HG03196 (cell line): ENCODE results near the gene AQP3.
"Not testable (repeated sequence)": the region's sequence is repeated elsewhere in the genome, so short reads cannot be mapped to it uniquely, and the experiment has no call there.

Experiments
- ATAC-seq: cut with Tn5 transposase; IDR thresholded peaks from one replicate; pipeline ENCODE4 v1.9.1; 2021; ENCODE audit not compliant: unreplicated experiment

AQP3 gene

GRCh38 chr9:33419708-33420303 is 27.6 kb downstream of the AQP3 start:
- ATAC-seq: no peak

GRCh38 chr9:33418090-33418489 is 29.3 kb downstream of the AQP3 start:
- ATAC-seq: no peak

GRCh38 chr9:33416996-33417395 is 30.4 kb downstream of the AQP3 start:
- no peak for ATAC-seq

GRCh38 chr9:33415501-33416038 is 31.8 kb downstream of the AQP3 start:
- no peak for ATAC-seq

- no peak for ATAC-seq
These were observed 32.4 kb downstream of the AQP3 start for GRCh38 chr9:33414889-33415500.

GRCh38 chr9:33414268-33414667 is 33.1 kb downstream of the AQP3 start:
- ATAC-seq: no peak

- ATAC-seq: no peak
These were observed 39.3 kb downstream of the AQP3 start for GRCh38 chr9:33408087-33408486.

- no peak for ATAC-seq
These were observed 40.3 kb downstream of the AQP3 start for GRCh38 chr9:33407061-33407460.

GRCh38 chr9:33404788-33405362 is 42.5 kb downstream of the AQP3 start:
- ATAC-seq: no peak

- no peak for ATAC-seq
These were observed 43.2 kb downstream of the AQP3 start for GRCh38 chr9:33403941-33404787.

- ATAC-seq: not testable (repeated sequence)
These were observed 45.0 kb downstream of the AQP3 start, which contains the start of gene AQP7 for GRCh38 chr9:33402371-33402770. Gene AQP7 (minus strand): TSS chr9:33402568. CDS start chr9:33401262, 1,306 bp downstream.

- ATAC-seq: not testable (repeated sequence)
These were observed 45.6 kb downstream of the AQP3 start for GRCh38 chr9:33401809-33402208.

GRCh38 chr9:33399047-33399446 is 48.3 kb downstream of the AQP3 start:
- ATAC-seq: not testable (repeated sequence)

GRCh38 chr9:33397801-33398200 is 49.6 kb downstream of the AQP3 start:
- not testable (repeated sequence) for ATAC-seq

- ATAC-seq: not testable (repeated sequence)
These were observed 52.1 kb downstream of the AQP3 start for GRCh38 chr9:33395159-33395879.

GRCh38 chr9:33393986-33394385 is 53.4 kb downstream of the AQP3 start:
- ATAC-seq: not testable (repeated sequence)

GRCh38 chr9:33393581-33393980 is 53.8 kb downstream of the AQP3 start:
- ATAC-seq: no peak

- ATAC-seq: not testable (repeated sequence)
These were observed 54.8 kb downstream of the AQP3 start for GRCh38 chr9:33392591-33393021.
